H1 (cell line): ENCODE results near the gene MAP1B. TPM values are rescaled to one million over a fixed set of nuclear protein-coding genes. Genes with fewer than 3 reads are reported as not detected.

Experiments used
- CTCF ChIA-PET: fragments of 300-600 bp; sonication (Branson Sonifier 250); formaldehyde crosslinking; loops from one replicate; lab custom pipeline; 2021; ENCODE audit not compliant: partially characterized antibody; lab: Charles Lee
- POLR2A ChIA-PET: fragments of 300-600 bp; sonication (Branson Sonifier 250); formaldehyde crosslinking; loops from one replicate; lab custom pipeline; 2021; ENCODE audit warnings: inconsistent platforms; ENCODE audit not compliant: partially characterized antibody; lab: Charles Lee
- DNase-seq, 2 experiments: peaks; one replicate each; pipeline versions ENCODE4 v3.0.0 to v3.0.0-alpha.2; 2010 to 2022; ENCODE audit warnings: low spot score in 2 of 2, low read depth in 1 of 2, mixed read lengths in 1 of 2
- FAIRE-seq: peaks from 2 replicates; lab custom pipeline; 2011; peaks lifted over from hg19 to GRCh38; lab: Jason Lieb, UNC
- H2AFZ ChIP-seq: 2 replicates; pipeline ENCODE4 v1.8.1; 2012; ENCODE audit warnings: low read length, inconsistent platforms
- H2AK5ac ChIP-seq: 2 replicates; pipeline ENCODE4 v1.6.1; 2013; ENCODE audit warnings: low read depth, low read length
- H2BK120ac ChIP-seq: replicated peaks from 2 replicates; pipeline ENCODE3; 2013; ENCODE audit warnings: low read depth, low read length, inconsistent platforms
- H2BK12ac ChIP-seq: 2 replicates; pipeline ENCODE4 v1.6.1; 2013; ENCODE audit warnings: low read depth, low read length
- H2BK15ac ChIP-seq: 2 replicates; pipeline ENCODE4 v1.6.1; 2013; ENCODE audit warnings: low read length
- H2BK20ac ChIP-seq: 2 replicates; pipeline ENCODE4 v1.6.1; 2013; ENCODE audit warnings: low read length
- H2BK5ac ChIP-seq: 2 replicates; pipeline ENCODE4 v1.6.1; 2013; ENCODE audit warnings: low read depth, low read length
- H3K14ac ChIP-seq: 2 replicates; pipeline ENCODE4 v1.6.1; 2013; ENCODE audit warnings: inconsistent platforms; ENCODE audit not compliant: insufficient read length
- H3K18ac ChIP-seq: 2 replicates; pipeline ENCODE4 v1.6.1; 2013; ENCODE audit warnings: low read length; ENCODE audit errors: extremely low read depth
- H3K23ac ChIP-seq: 2 replicates; pipeline ENCODE4 v1.6.1; 2013; ENCODE audit warnings: inconsistent platforms; ENCODE audit not compliant: insufficient read length
- H3K23me2 ChIP-seq: 2 replicates; pipeline ENCODE4 v1.6.1; 2013; ENCODE audit warnings: low read depth, low read length
- H3K27ac ChIP-seq: 2 replicates; pipeline ENCODE4 v1.6.1; 2011; ENCODE audit warnings: low read depth, low read length, inconsistent platforms
- H3K27me3 ChIP-seq, 4 experiments: replicated peaks in 1 of 4; 1 replicate in 1 of 4; 2 replicates in 3 of 4; pipeline versions ENCODE4 v1.6.1 to v1.8.1; 2011 to 2013; ENCODE audit warnings: low read length in 3 of 4, mild to moderate bottlenecking in 3 of 4, inconsistent platforms in 2 of 4, mixed read lengths in 2 of 4, moderate library complexity in 1 of 4; ENCODE audit not compliant: control insufficient read depth in 3 of 4, insufficient read depth in 3 of 4; ENCODE audit errors: extremely low read depth in 1 of 4
- H3K36me3 ChIP-seq, 4 experiments: 2 replicates each; pipeline versions ENCODE4 v1.6.1 to v1.8.1; 2011 to 2013; ENCODE audit warnings: mild to moderate bottlenecking in 4 of 4, low read length in 3 of 4, moderate library complexity in 2 of 4, control low read depth in 1 of 4, inconsistent platforms in 1 of 4; ENCODE audit not compliant: insufficient read depth in 4 of 4, control insufficient read depth in 2 of 4
- H3K4ac ChIP-seq: replicated peaks from 2 replicates; pipeline ENCODE3; 2013; ENCODE audit warnings: low read length, low read depth, mixed read lengths, inconsistent platforms; ENCODE audit not compliant: insufficient read length
- H3K4me1 ChIP-seq, 4 experiments: replicated peaks in 1 of 4; 1 replicate in 1 of 4; 2 replicates in 3 of 4; pipeline versions ENCODE4 v1.6.1 to v1.8.1; 2011 to 2013; ENCODE audit warnings: low read length in 3 of 4, inconsistent platforms in 2 of 4, mixed read lengths in 1 of 4; ENCODE audit not compliant: insufficient read depth in 4 of 4, control insufficient read depth in 3 of 4
- H3K4me2 ChIP-seq, 2 experiments: 2 replicates each; pipeline versions ENCODE4 v1.6.1 to v1.8.1; 2011 to 2013; ENCODE audit warnings: low read depth in 2 of 2, low read length in 2 of 2, control low read depth in 1 of 2, inconsistent platforms in 1 of 2, mild to moderate bottlenecking in 1 of 2; ENCODE audit not compliant: insufficient read depth in 1 of 2
- H3K4me3 ChIP-seq, 4 experiments: fragments of 200-600, 300-600 bp in 1 of 4; sonication (generic), shearing (Covaris generic), sonication (Bioruptor Twin) in 1 of 4; 2 replicates each; pipeline versions ENCODE4 v1.5.1 to v1.8.1; 2011 to 2016; ENCODE audit warnings: low read length in 4 of 4, low read depth in 3 of 4, control low read depth in 2 of 4, inconsistent platforms in 2 of 4, mild to moderate bottlenecking in 2 of 4, mixed read lengths in 1 of 4, moderate library complexity in 1 of 4; ENCODE audit not compliant: insufficient read depth in 2 of 4; ENCODE audit errors: extremely low read depth in 1 of 4
- H3K56ac ChIP-seq: replicated peaks from 2 replicates; pipeline ENCODE3; 2013; ENCODE audit warnings: low read depth, mild to moderate bottlenecking, mixed read lengths, low read length, inconsistent platforms; ENCODE audit not compliant: insufficient read length
- H3K79me1 ChIP-seq: 2 replicates; pipeline ENCODE4 v1.6.1; 2013; ENCODE audit warnings: low read depth, low read length, control low read depth
- H3K79me2 ChIP-seq, 2 experiments: 2 replicates each; pipeline versions ENCODE4 v1.6.1 to v1.8.1; 2012 to 2013; ENCODE audit warnings: low read length in 2 of 2, mild to moderate bottlenecking in 2 of 2, inconsistent platforms in 1 of 2; ENCODE audit not compliant: insufficient read depth in 2 of 2, control insufficient read depth in 1 of 2
- H3K9ac ChIP-seq, 4 experiments: replicated peaks in 1 of 4; 1 replicate in 1 of 4; 2 replicates in 3 of 4; pipeline versions ENCODE4 v1.6.1 to v1.8.1; 2011 to 2013; ENCODE audit warnings: low read depth in 3 of 4, low read length in 3 of 4, control low read depth in 2 of 4, mild to moderate bottlenecking in 2 of 4, moderate library complexity in 2 of 4, inconsistent platforms in 1 of 4; ENCODE audit errors: extremely low read depth in 1 of 4
- H3K9me3 ChIP-seq, 2 experiments: 2 replicates each; pipeline versions ENCODE4 v1.6.1 to v1.8.1; 2012 to 2013; ENCODE audit warnings: mild to moderate bottlenecking in 2 of 2, moderate library complexity in 2 of 2, control low read depth in 1 of 2, inconsistent platforms in 1 of 2, low read depth in 1 of 2, low read length in 1 of 2, mixed read lengths in 1 of 2; ENCODE audit not compliant: insufficient read depth in 2 of 2
- H4K20me1 ChIP-seq, 2 experiments: replicated peaks in 1 of 2; 2 replicates each; pipeline versions ENCODE3 to v1.8.1; 2011 to 2013; ENCODE audit warnings: inconsistent platforms in 2 of 2, low read length in 2 of 2, mild to moderate bottlenecking in 1 of 2; ENCODE audit not compliant: insufficient read depth in 2 of 2, control insufficient read depth in 1 of 2
- H4K5ac ChIP-seq: 2 replicates; pipeline ENCODE4 v1.6.1; 2013; ENCODE audit warnings: low read length, low read depth, mixed read lengths, inconsistent platforms; ENCODE audit not compliant: insufficient read length
- H4K8ac ChIP-seq: 2 replicates; pipeline ENCODE4 v1.8.0; 2013; ENCODE audit warnings: mild to moderate bottlenecking, moderate library complexity, low read length, inconsistent platforms; ENCODE audit not compliant: insufficient read depth; ENCODE audit errors: extremely low read depth
- H4K91ac ChIP-seq: replicated peaks from 2 replicates; pipeline ENCODE3; 2013; ENCODE audit warnings: low read length, mixed read lengths, inconsistent platforms; ENCODE audit not compliant: insufficient read length
- BACH1 ChIP-seq: IDR thresholded peaks from 2 replicates; pipeline ENCODE4 v1.6.1; 2012; ENCODE audit warnings: low read length, improper control_type of control experiment
- EGR1 ChIP-seq: IDR thresholded peaks from 2 replicates; pipeline ENCODE4 v1.6.1; 2011; ENCODE audit warnings: low read depth, low read length, borderline replicate concordance
- SIRT6 ChIP-seq: IDR thresholded peaks from one replicate; pipeline ENCODE4 v1.7.1; 2012; ENCODE audit warnings: low read length, inconsistent platforms
- SUZ12 ChIP-seq: fragments of 200-600 bp; sonication (generic); IDR thresholded peaks from 2 replicates; pipeline ENCODE4 v1.6.1; 2012; ENCODE audit warnings: mild to moderate bottlenecking, inconsistent platforms, low read length, moderate library complexity, mixed read lengths
- TAF7 ChIP-seq: optimal IDR thresholded peaks from 2 replicates; pipeline ENCODE3; 2011; ENCODE audit warnings: low read depth, mild to moderate bottlenecking, inconsistent platforms, low read length, moderate library complexity, borderline replicate concordance
- WGBS, 2 experiments: shearing (Covaris generic) in 1 of 2; methylation state at CpG; one replicate each; pipeline versions ENCODE4 v1.1.6 to v1.1.7; 2013 to 2015; ENCODE audit warnings: low lambda C conversion rate in 2 of 2, mixed read lengths in 2 of 2, inconsistent platforms in 1 of 2, low coverage in 1 of 2, missing lambda C conversion rate in 1 of 2; ENCODE audit not compliant: insufficient replicate concordance in 2 of 2, insufficient coverage in 1 of 2, insufficient read length in 1 of 2; ENCODE audit errors: extremely low coverage in 1 of 2, missing lambda C conversion rate in 1 of 2; 5-methylcytosine and 5-hydroxymethylcytosine counted together
- polyA plus RNA-seq, 7 experiments: library from polyadenylated mRNA; depleted of rRNA in 3 of 7; stranded (reverse) in 5 of 7; unstranded in 2 of 7; fragments of >200 nt in 5 of 7; fragments of 200-250 nt in 2 of 7; gene quantifications; 1 replicate in 5 of 7; 2 replicates in 1 of 7; 4 replicates in 1 of 7; pipeline versions ENCODE4 v1.2.1 to v1.2.3, GENCODE V29; 2011 to 2013; ENCODE audit warnings: missing spikeins in 2 of 7, mixed read lengths in 2 of 7
- total RNA-seq: library from RNA; stranded (reverse); fragmentation: NEBNext Ultra II Directional; extraction: Animal tissue kit (Norgen Biotek cat#: 25700); gene quantifications from 2 replicates; pipeline ENCODE4 v1.2.1, GENCODE V29; 2021

MAP1B gene
- total and polyA plus RNA-seq, 2 of the 8 experiments (the other 6 are each of a cell fraction or from before 2014, with no cell fraction given), result 24.5 to 120 TPM

DNA sequence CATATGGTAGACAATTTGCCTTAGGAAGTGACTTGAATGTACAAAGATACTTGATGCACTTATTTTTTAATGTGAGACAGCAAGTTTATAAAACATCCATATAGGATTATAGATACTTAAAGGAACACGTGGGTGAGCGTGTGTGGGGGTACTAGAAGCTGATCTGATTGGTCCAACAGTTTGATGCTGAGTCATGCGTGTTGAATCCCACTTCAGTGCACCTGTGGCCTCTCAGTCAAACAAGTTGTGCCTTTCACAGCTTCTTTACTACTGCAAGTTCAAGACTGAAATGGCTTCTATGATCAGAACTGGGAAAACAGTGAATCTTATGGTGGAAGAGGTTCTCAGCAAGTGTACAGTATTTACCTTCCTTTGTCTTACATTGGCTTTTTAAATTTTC is 98.9 kb downstream of the MAP1B start:
- Histone ChIP-seq H3K56ac (no peak overlapping the region), H3K4me3 (no peak overlapping the region), H2BK20ac (no peak overlapping the region), H2BK120ac (no peak overlapping the region), H3K18ac (no peak overlapping the region), H3K79me2 (no peaks in the 10 kb centered on the region), H4K91ac (no peak overlapping the region), H3K4me1 (peaks cover 3 to 14% (median 6%) of the 10 kb centered on the region in 4 experiments; a peak in 6 of 7 replicates), H3K9me3 (no peaks in the 10 kb centered on the region), H2BK5ac (no peak overlapping the region), H3K79me1 (no peaks in the 10 kb centered on the region), H4K8ac (no peak overlapping the region), H2AFZ (no peak overlapping the region), H2BK15ac (no peak overlapping the region), H2BK12ac (no peak overlapping the region), H3K23ac (no peak overlapping the region), H3K4ac (no peak overlapping the region), H4K20me1 (peaks cover 0 to 3% of the 10 kb centered on the region in 2 experiments), H3K36me3 (peaks cover 4 to 49% (median 21%) of the 10 kb centered on the region in 4 experiments; a peak in 7 of 8 replicates), H3K27ac (no peak overlapping the region), H3K23me2 (no peaks in the 10 kb centered on the region; the same call in 1 of the 2 replicates), H2AK5ac (no peak overlapping the region), H3K4me2 (no peak overlapping the region), H3K14ac (no peak overlapping the region), H4K5ac (no peak overlapping the region), H3K9ac (no peak overlapping the region), H3K27me3 (no peaks in the 10 kb centered on the region)
- ChIA-PET CTCF (no interaction called here), POLR2A (no interaction called here)
- WGBS, 2 experiments, result 91% methylated on average over 3 of the region's 3 CpGs; no CpG with 5 or more reads in 1 of the 2 experiments
- DNase-seq, result no peak
- FAIRE-seq, result no peak
- TF ChIP-seq SIRT6 (no peak), SUZ12 (no peak), BACH1 (no peak), EGR1 (no peak), TAF7 (no peak)
